GM23248 (cell line): Measurements from ENCODE around the gene SMKR1. TPM values are rescaled to one million over a fixed set of nuclear protein-coding genes. Genes with fewer than 3 reads are reported as not detected.
"Not testable (repeated sequence)": the region's sequence is repeated elsewhere in the genome, so short reads cannot be mapped to it uniquely, and the experiment has no call there.

ENCODE experiments used
- DNase-seq: peaks from one replicate; pipeline ENCODE4 v3.0.0-alpha.2; 2015
- H2AFZ ChIP-seq: fragments of 200-600 bp; sonication (generic); 2 replicates; pipeline ENCODE4 v1.6.1; 2016; ENCODE audit warnings: antibody characterized with exemption
- H3F3A ChIP-seq: fragments of 200-600 bp; sonication (generic); 2 replicates; pipeline ENCODE4 v1.6.1; 2016; ENCODE audit warnings: mild to moderate bottlenecking, antibody characterized with exemption, mixed run types; ENCODE audit not compliant: insufficient read depth
- H3K27ac ChIP-seq: fragments of 200-600 bp; sonication (generic); 2 replicates; pipeline ENCODE4 v1.5.1; 2016; ENCODE audit warnings: mild to moderate bottlenecking
- H3K27me3 ChIP-seq: fragments of 200-600 bp; sonication (generic); replicated peaks from 2 replicates; pipeline ENCODE4 v1.6.1; 2016; ENCODE audit warnings: mild to moderate bottlenecking; ENCODE audit not compliant: insufficient read depth
- H3K36me3 ChIP-seq: fragments of 200-600 bp; sonication (generic); 2 replicates; pipeline ENCODE4 v1.6.1; 2016; ENCODE audit warnings: low read depth, mild to moderate bottlenecking
- H3K4me1 ChIP-seq: fragments of 200-600 bp; sonication (generic); 2 replicates; pipeline ENCODE4 v1.6.1; 2016; ENCODE audit warnings: mild to moderate bottlenecking; ENCODE audit not compliant: insufficient read depth
- H3K4me2 ChIP-seq: fragments of 200-600 bp; sonication (generic); one replicate; pipeline ENCODE4 v1.6.1; 2016; ENCODE audit warnings: mild to moderate bottlenecking; ENCODE audit not compliant: unreplicated experiment
- H3K4me3 ChIP-seq: fragments of 200-600 bp; sonication (generic); 2 replicates; pipeline ENCODE4 v1.5.1; 2016; ENCODE audit warnings: mild to moderate bottlenecking
- H3K79me2 ChIP-seq: fragments of 200-600 bp; sonication (generic); 2 replicates; pipeline ENCODE4 v1.6.1; 2016; ENCODE audit warnings: mild to moderate bottlenecking; ENCODE audit not compliant: insufficient read depth
- H3K9ac ChIP-seq: fragments of 200-600 bp; sonication (generic); 2 replicates; pipeline ENCODE4 v1.6.1; 2016; ENCODE audit warnings: mild to moderate bottlenecking
- H3K9me2 ChIP-seq: fragments of 200-600 bp; sonication (generic); 2 replicates; pipeline ENCODE4 v1.6.1; 2016; ENCODE audit warnings: mixed run types, mild to moderate bottlenecking, moderate library complexity; ENCODE audit not compliant: insufficient read depth
- H3K9me3 ChIP-seq: fragments of 200-600 bp; sonication (generic); one replicate; pipeline ENCODE4 v1.6.1; 2017; ENCODE audit warnings: low read depth
- H4K20me1 ChIP-seq: fragments of 200-600 bp; sonication (generic); 2 replicates; pipeline ENCODE4 v1.6.0; 2016; ENCODE audit not compliant: insufficient read depth
- EZH2 ChIP-seq: fragments of 200-600 bp; sonication (generic); IDR thresholded peaks from 2 replicates; pipeline ENCODE4 v1.6.1; 2018; ENCODE audit warnings: antibody characterized with exemption, mild to moderate bottlenecking; ENCODE audit not compliant: insufficient read depth, poor library complexity, severe bottlenecking
- EZH2phosphoT487 ChIP-seq: fragments of 200-600 bp; sonication (generic); IDR thresholded peaks from 2 replicates; pipeline ENCODE4 v1.6.1; 2018; ENCODE audit warnings: antibody characterized with exemption, moderate library complexity, mild to moderate bottlenecking, low read depth; ENCODE audit not compliant: insufficient read depth
- WGBS, 2 experiments: methylation state at CpG; one replicate each; pipeline ENCODE4 v1.1.6; 2015 to 2017; ENCODE audit warnings: low lambda C conversion rate in 2 of 2, low coverage in 1 of 2; ENCODE audit errors: missing lambda C conversion rate in 2 of 2; 5-methylcytosine and 5-hydroxymethylcytosine counted together
- in situ Hi-C: fragments of 300-500 bp; cut with MboI; formaldehyde crosslinking; loops from 2 replicates; pipeline ENCODE4 v1.15.0; 2020
- polyA plus RNA-seq: library from polyadenylated mRNA; unstranded; fragments of >200 nt; fragmentation: Nextera tagmentation; extraction: Ambion mirVana; gene quantifications from 2 replicates; pipeline ENCODE4 v1.2.1, GENCODE V29; 2016
- total RNA-seq: library from RNA; depleted of rRNA; stranded (reverse); fragments of >200 nt; shearing (Covaris generic); gene quantifications from 2 replicates; pipeline ENCODE4 v1.2.3, GENCODE V29; 2014

Gene SMKR1
- total and polyA plus RNA-seq, 2 experiments from 2014 or later, result 0.18 TPM; not detected in 1

GRCh38 chr7:129479831-129480230 lies 22.5 kb upstream of the SMKR1 start:
- TF ChIP-seq EZH2 (no peak), EZH2phosphoT487 (no peak)
- in situ Hi-C loops, result loop anchor here (10.0 to 25.0 kb wide), 2 partner anchors 255 to 532 kb away; partner anchors contain the start of gene AHCYL2
- no peaks in the 10 kb centered on the region for H3K36me3 ChIP-seq
- 76 to 78% methylated on average over 1 of the region's 1 CpG for WGBS, 2 experiments
- no peaks in the 10 kb centered on the region for H3K27me3 ChIP-seq
- H3K9ac ChIP-seq, result no peak overlapping the region
- H3K79me2 ChIP-seq, result no peaks in the 10 kb centered on the region
- no peak overlapping the region for H2AFZ ChIP-seq
- no peaks in the 10 kb centered on the region for H3K4me1 ChIP-seq
- H3K27ac ChIP-seq, result no peak overlapping the region
- no peak overlapping the region for H3K4me3 ChIP-seq
- no peaks in the 10 kb centered on the region for H3K9me2 ChIP-seq
- no peak for DNase-seq
- H3K9me3 ChIP-seq, result no peaks in the 10 kb centered on the region
- no peaks in the 10 kb centered on the region for H3F3A ChIP-seq
- no peak overlapping the region for H3K4me2 ChIP-seq
- H4K20me1 ChIP-seq, result no peaks in the 10 kb centered on the region

DNA sequence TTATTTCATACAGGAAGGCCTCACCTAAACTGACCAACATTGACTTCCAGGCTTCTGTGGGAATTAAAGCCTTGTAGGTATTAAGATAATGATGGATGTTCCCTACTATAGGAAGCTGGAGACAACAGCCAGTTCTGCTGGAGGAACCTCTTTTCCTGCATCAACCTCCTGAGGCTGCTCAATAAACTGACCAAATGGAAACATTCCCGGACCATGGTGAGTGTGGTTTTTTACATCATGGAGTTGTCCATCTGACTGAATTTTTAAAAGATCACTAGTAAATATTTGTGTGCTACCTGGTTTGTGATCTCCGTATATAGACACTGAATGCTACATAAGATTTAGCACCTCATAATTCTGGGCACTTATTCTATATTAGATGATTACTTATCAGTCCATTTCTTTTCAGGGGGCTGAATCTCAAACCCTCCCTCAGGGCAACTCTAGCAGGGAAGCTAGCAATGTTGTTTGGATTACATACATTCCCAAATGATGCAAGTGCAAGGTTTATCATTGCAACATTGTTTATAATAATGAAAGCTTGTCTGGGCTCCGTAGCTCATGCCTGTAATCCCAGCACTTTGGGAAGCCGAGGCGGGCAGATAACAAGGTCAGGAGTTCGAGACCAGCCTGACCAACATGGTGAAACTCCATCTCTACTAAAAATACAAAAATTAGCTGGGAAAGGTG lies 21.5 kb upstream of the SMKR1 start:
- no peaks in the 10 kb centered on the region for H3K4me1 ChIP-seq
- WGBS, 2 experiments, result 89 to 90% methylated on average over 6 of the region's 6 CpGs
- H3K9ac ChIP-seq, result no peak overlapping the region
- no peaks in the 10 kb centered on the region for H3K9me2 ChIP-seq
- no peak overlapping the region for H3K4me2 ChIP-seq
- H2AFZ ChIP-seq, result no peak overlapping the region
- no peaks in the 10 kb centered on the region for H3K27me3 ChIP-seq
- H3K4me3 ChIP-seq, result no peak overlapping the region
- no peaks in the 10 kb centered on the region for H3K36me3 ChIP-seq
- H3K9me3 ChIP-seq, result no peaks in the 10 kb centered on the region
- H3F3A ChIP-seq, result no peaks in the 10 kb centered on the region
- no peak overlapping the region for H3K27ac ChIP-seq
- TF ChIP-seq EZH2, result no peak
- no peak for TF ChIP-seq EZH2phosphoT487
- H3K79me2 ChIP-seq, result no peaks in the 10 kb centered on the region
- no peaks in the 10 kb centered on the region for H4K20me1 ChIP-seq
- in situ Hi-C loops, result loop anchor here (10.0 to 25.0 kb wide), 2 partner anchors 256 to 531 kb away; partner anchors contain the start of gene AHCYL2
- no peak for DNase-seq

GRCh38 chr7:129481376-129481775 lies 21.0 kb upstream of the SMKR1 start:
- not testable (repeated sequence) for H2AFZ ChIP-seq, H3K9me2 ChIP-seq, H4K20me1 ChIP-seq, H3K27me3 ChIP-seq, H3K9me3 ChIP-seq, H3F3A ChIP-seq, H3K36me3 ChIP-seq, H3K27ac ChIP-seq, H3K4me3 ChIP-seq, DNase-seq, H3K9ac ChIP-seq, H3K79me2 ChIP-seq, H3K4me1 ChIP-seq, H3K4me2 ChIP-seq
- in situ Hi-C loops, result loop anchor here (10.0 to 25.0 kb wide), 2 partner anchors 257 to 531 kb away; partner anchors contain the start of gene AHCYL2
- 97 to 98% methylated on average over 6 of the region's 6 CpGs for WGBS, 2 experiments

- no peak overlapping the region for H3K4me3 ChIP-seq
- no peak for TF ChIP-seq EZH2
- no peak for TF ChIP-seq EZH2phosphoT487
- H4K20me1 ChIP-seq, result no peaks in the 10 kb centered on the region
- H3K9me2 ChIP-seq, result no peaks in the 10 kb centered on the region
- in situ Hi-C loops, result loop anchor here (10.0 to 25.0 kb wide), 2 partner anchors 258 to 530 kb away; partner anchors contain the start of gene AHCYL2
- H3K27me3 ChIP-seq, result no peaks in the 10 kb centered on the region
- H3F3A ChIP-seq, result no peaks in the 10 kb centered on the region
- no peak for DNase-seq
- no peak overlapping the region for H3K9ac ChIP-seq
- H3K27ac ChIP-seq, result no peak overlapping the region
- H2AFZ ChIP-seq, result no peak overlapping the region
- H3K4me1 ChIP-seq, result no peaks in the 10 kb centered on the region
- no peaks in the 10 kb centered on the region for H3K36me3 ChIP-seq
- no peak overlapping the region for H3K4me2 ChIP-seq
- no peaks in the 10 kb centered on the region for H3K9me3 ChIP-seq
- WGBS, 2 experiments, result 88 to 90% methylated on average over 8 of the region's 8 CpGs
- H3K79me2 ChIP-seq, result no peaks in the 10 kb centered on the region
Measured at GRCh38 chr7:129482781-129483180, 19.6 kb upstream of the SMKR1 start.
